ENCODE results near the gene GRM4.

- TF ChIP-seq, protein P1, sequence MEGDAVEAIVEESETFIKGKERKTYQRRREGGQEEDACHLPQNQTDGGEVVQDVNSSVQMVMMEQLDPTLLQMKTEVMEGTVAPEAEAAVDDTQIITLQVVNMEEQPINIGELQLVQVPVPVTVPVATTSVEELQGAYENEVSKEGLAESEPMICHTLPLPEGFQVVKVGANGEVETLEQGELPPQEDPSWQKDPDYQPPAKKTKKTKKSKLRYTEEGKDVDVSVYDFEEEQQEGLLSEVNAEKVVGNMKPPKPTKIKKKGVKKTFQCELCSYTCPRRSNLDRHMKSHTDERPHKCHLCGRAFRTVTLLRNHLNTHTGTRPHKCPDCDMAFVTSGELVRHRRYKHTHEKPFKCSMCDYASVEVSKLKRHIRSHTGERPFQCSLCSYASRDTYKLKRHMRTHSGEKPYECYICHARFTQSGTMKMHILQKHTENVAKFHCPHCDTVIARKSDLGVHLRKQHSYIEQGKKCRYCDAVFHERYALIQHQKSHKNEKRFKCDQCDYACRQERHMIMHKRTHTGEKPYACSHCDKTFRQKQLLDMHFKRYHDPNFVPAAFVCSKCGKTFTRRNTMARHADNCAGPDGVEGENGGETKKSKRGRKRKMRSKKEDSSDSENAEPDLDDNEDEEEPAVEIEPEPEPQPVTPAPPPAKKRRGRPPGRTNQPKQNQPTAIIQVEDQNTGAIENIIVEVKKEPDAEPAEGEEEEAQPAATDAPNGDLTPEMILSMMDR (conservative IDR thresholded peaks at IDR 0.05; ENCODE audit: low read length) = no peak
- no peak for TF ChIP-seq EZH2phosphoT487 (IDR thresholded peaks at IDR 0.05; ENCODE audit: borderline replicate concordance)
These were observed 13.3 kb downstream of the GRM4 start for GRCh38 chr6:34132486-34133185.
